ENCODE data around the gene TRNAU1AP. TPM values are rescaled to one million over a fixed set of nuclear protein-coding genes. Genes with fewer than 3 reads are reported as not detected.

The TRNAU1AP gene
- total RNA-seq, 3 donors from 2014 or later (not counting 1 experiment from before 2014, with no cell fraction given): 28.3 to 38.7 (median 32.1) TPM

GRCh38 chr1:28606771-28607170 lies 53.9 kb downstream of the TRNAU1AP start:
- WGBS (ENCODE audit: insufficient coverage): 100% methylated on average over 1 of the region's 2 CpGs
- DNase-seq (no peak), ATAC-seq (no peak)
- TF ChIP-seq CTCF (IDR thresholded peaks at IDR 0.05): no peak
- Mint-ChIP-seq H3K36me3 (no peaks in the 10 kb centered on the region), H3K4me3 (no peak overlapping the region), H3K4me1 (no peaks in the 10 kb centered on the region), H3K27me3 (ENCODE audit: low read depth in 2 of 2) (no peaks in the 10 kb centered on the region), H3K27ac (no peak overlapping the region), H3K9me3 (no peaks in the 10 kb centered on the region)
- H3K9me3 ChIP-seq (ENCODE audit: control insufficient read depth, insufficient read depth, low read length): no peaks in the 10 kb centered on the region
- no peak overlapping the region for H3K4me3 ChIP-seq (ENCODE audit: low read length)
- H3K27me3 ChIP-seq (ENCODE audit: control insufficient read depth, insufficient read depth, low read length): no peaks in the 10 kb centered on the region
- intact Hi-C loops (cut with micrococcal nuclease): no loop called here
- peaks cover 55% of the 10 kb centered on the region for H3K36me3 ChIP-seq (ENCODE audit: control insufficient read depth, insufficient read depth, low read length)
- no peaks in the 10 kb centered on the region for H3K4me1 ChIP-seq (ENCODE audit: control insufficient read depth, insufficient read depth, low read length)
- no peak overlapping the region for H3K27ac ChIP-seq (ENCODE audit: low read length)

GRCh38 chr1:28613175-28613574 lies 60.3 kb downstream of the TRNAU1AP start:
- peaks cover 57% of the 10 kb centered on the region for H3K36me3 ChIP-seq (ENCODE audit: control insufficient read depth, insufficient read depth, low read length)
- peaks cover 5% of the 10 kb centered on the region for H3K36me3 Mint-ChIP-seq
- WGBS (ENCODE audit: insufficient coverage): 97% methylated on average over 5 of the region's 5 CpGs

More at GRCh38 chr1:28613175-28613574, 60.3 kb downstream of the TRNAU1AP start:
- DNase-seq (no peak), ATAC-seq (no peak)
- intact Hi-C loops (cut with micrococcal nuclease): no loop called here
- Histone ChIP-seq H3K4me3 (ENCODE audit: low read length) (no peak overlapping the region), H3K27ac (ENCODE audit: low read length) (no peak overlapping the region), H3K9me3 (ENCODE audit: control insufficient read depth, insufficient read depth, low read length) (no peaks in the 10 kb centered on the region), H3K4me1 (ENCODE audit: control insufficient read depth, insufficient read depth, low read length) (no peaks in the 10 kb centered on the region), H3K27me3 (ENCODE audit: control insufficient read depth, insufficient read depth, low read length) (no peaks in the 10 kb centered on the region)
- Mint-ChIP-seq H3K4me1 (no peaks in the 10 kb centered on the region), H3K27me3 (ENCODE audit: low read depth in 2 of 2) (no peaks in the 10 kb centered on the region), H3K4me3 (no peak overlapping the region), H3K9me3 (no peaks in the 10 kb centered on the region), H3K27ac (no peak overlapping the region)
- TF ChIP-seq CTCF (IDR thresholded peaks at IDR 0.05): no peak

Other genes with a start within 250 kb of the TRNAU1AP start
- 10 to 100 TPM in 1 of 3 donors, 1 to 10 TPM in 2; 6.6 to 10.2 (median 8.9) TPM for gene MED18, start 224.0 kb upstream of the TRNAU1AP start, total RNA-seq
- 10 to 100 TPM; 35.2 to 50.9 (median 44.2) TPM for gene PHACTR4, start 183.3 kb upstream of the TRNAU1AP start, total RNA-seq
- 10 to 100 TPM; 15.9 to 23.7 (median 19.2) TPM for gene RCC1, start 47.0 kb upstream of the TRNAU1AP start, total RNA-seq
- under 1 TPM in 1 of 3 donors, not detected in 2; 0.38 TPM for gene RAB42, start 39.2 kb downstream of the TRNAU1AP start, total RNA-seq
- gene TAF12, start 90.0 kb downstream of the TRNAU1AP start, total RNA-seq: 10 to 100 TPM; 17.9 to 23.8 (median 23.1) TPM
- not detected for gene RNU11, start 95.5 kb downstream of the TRNAU1AP start, total RNA-seq
- 10 to 100 TPM; 26.1 to 29.1 (median 28.3) TPM for gene GMEB1, start 115.7 kb downstream of the TRNAU1AP start, total RNA-seq
- 10 to 100 TPM; 78.9 to 98.3 (median 97.9) TPM for gene YTHDF2, start 183.9 kb downstream of the TRNAU1AP start, total RNA-seq

Data from natural killer cell (primary cell).